Activated naive CD4-positive, alpha-beta T cell treated with anti-CD3 and anti-CD28 coated beads, Interleukin-2, amount 50 U/mL, for 72 hours (primary cell): ENCODE results near the gene PDE4D. TPM values are rescaled to one million over a fixed set of nuclear protein-coding genes. Genes with fewer than 3 reads are reported as not detected.

Experiments
- ATAC-seq, 2 donors: fragments of 150-1000 bp; cut with Tn5 transposase; 2 replicates each; pipeline ENCODE4 v1.10.0; 2021; ENCODE audit warnings: mild to moderate bottlenecking in 2 of 2, moderate library complexity in 2 of 2
- DNase-seq, 2 donors: peaks; one replicate each; pipeline ENCODE4 v3.0.0; 2021 to 2022; ENCODE audit warnings: low spot score in 2 of 2
- H3K27ac Mint-ChIP-seq, 2 donors: one replicate each; pipeline ENCODE4 v1.8.0; 2022; ENCODE audit warnings: mild to moderate bottlenecking in 2 of 2, mixed read lengths in 2 of 2
- H3K36me3 Mint-ChIP-seq, 2 donors: one replicate each; pipeline ENCODE4 v1.8.0; 2022; ENCODE audit warnings: mixed read lengths in 2 of 2
- H3K9me3 Mint-ChIP-seq, 2 donors: one replicate each; pipeline ENCODE4 v1.8.0; 2022; ENCODE audit warnings: mixed read lengths in 2 of 2
- total RNA-seq, 2 donors: library from RNA; stranded (reverse); gene quantifications; one replicate each; pipeline ENCODE4 v1.2.3, GENCODE V29; 2022

The PDE4D gene
- total RNA-seq, 2 donors from 2014 or later: 31.1 to 86.7 TPM

- no peak overlapping the region for H3K27ac Mint-ChIP-seq
- H3K36me3 Mint-ChIP-seq: no peaks in the 10 kb centered on the region
- no peak for ATAC-seq
These were observed 744.3 kb downstream of the PDE4D start for GRCh38 chr5:59149271-59149670.

GRCh38 chr5:59146729-59147128, 746.8 kb downstream of the PDE4D start:
- ATAC-seq: peak in 1 of 2 donors; percentile 41
- no peak overlapping the region for H3K27ac Mint-ChIP-seq
- peaks cover 0 to 4% of the 10 kb centered on the region in 2 donors for H3K9me3 Mint-ChIP-seq
- no peak for DNase-seq
- H3K36me3 Mint-ChIP-seq: no peaks in the 10 kb centered on the region

More at GRCh38 chr5:59149271-59149670, 744.3 kb downstream of the PDE4D start:
- DNase-seq: no peak
- H3K9me3 Mint-ChIP-seq: peaks cover 0 to 6% of the 10 kb centered on the region in 2 donors

- ATAC-seq (peak in 1 of 2 donors; percentile 78), DNase-seq (no peak)
- no peak overlapping the region for H3K27ac Mint-ChIP-seq
- peaks cover 0 to 2% of the 10 kb centered on the region in 2 donors for H3K9me3 Mint-ChIP-seq
- no peaks in the 10 kb centered on the region for H3K36me3 Mint-ChIP-seq
These were observed 749.6 kb downstream of the PDE4D start for GRCh38 chr5:59143926-59144333.

- DNase-seq: no peak
- H3K36me3 Mint-ChIP-seq: no peaks in the 10 kb centered on the region
- H3K27ac Mint-ChIP-seq: peak overlapping the region in 1 of 2 donors; percentile 67
- no peak for ATAC-seq
- peaks cover 0 to 7% of the 10 kb centered on the region in 2 donors for H3K9me3 Mint-ChIP-seq
These were observed 750.6 kb downstream of the PDE4D start for GRCh38 chr5:59142927-59143326.

- DNase-seq (no peak), ATAC-seq (no peak)
- no peaks in the 10 kb centered on the region for H3K36me3 Mint-ChIP-seq
- H3K27ac Mint-ChIP-seq: peak overlapping the region in 1 of 2 donors; percentile 67
- H3K9me3 Mint-ChIP-seq: peaks cover 0 to 7% of the 10 kb centered on the region in 2 donors
These were observed 751.4 kb downstream of the PDE4D start for GRCh38 chr5:59142138-59142537.

GRCh38 chr5:59140133-59140532, 753.4 kb downstream of the PDE4D start:
- H3K27ac Mint-ChIP-seq: no peak overlapping the region
- H3K36me3 Mint-ChIP-seq: no peaks in the 10 kb centered on the region
- ATAC-seq (peak in 1 of 2 donors; percentile 9), DNase-seq (no peak)
- H3K9me3 Mint-ChIP-seq: peaks cover 0 to 7% of the 10 kb centered on the region in 2 donors

- Mint-ChIP-seq H3K36me3 (no peaks in the 10 kb centered on the region), H3K9me3 (peaks cover 0 to 7% of the 10 kb centered on the region in 2 donors), H3K27ac (no peak overlapping the region)
- ATAC-seq (peak in 1 of 2 donors; percentile 30), DNase-seq (no peak)
These were observed 753.8 kb downstream of the PDE4D start for GRCh38 chr5:59139695-59140094.

DNA sequence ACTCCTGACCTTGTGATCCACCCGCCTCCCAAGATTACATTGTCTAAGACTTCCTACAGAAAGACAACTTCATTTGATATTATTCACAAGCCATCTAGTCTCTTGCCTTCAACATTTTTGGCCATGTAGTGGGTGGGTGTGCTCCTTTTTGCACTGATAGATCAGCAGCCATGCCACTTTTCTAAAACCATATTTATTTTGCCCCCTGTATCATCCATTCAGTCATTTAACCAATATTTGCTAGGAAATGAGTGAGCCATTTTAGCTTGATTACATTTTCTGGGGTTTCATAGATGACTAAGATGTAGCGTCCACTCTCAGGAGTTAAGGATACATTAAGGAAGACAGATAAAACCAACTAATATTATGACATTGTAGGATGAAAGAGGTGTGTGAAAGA, 755.0 kb downstream of the PDE4D start:
- Mint-ChIP-seq H3K27ac (no peak overlapping the region), H3K9me3 (peaks cover 3 to 13% of the 10 kb centered on the region in 2 donors), H3K36me3 (peaks cover 0 to 5% of the 10 kb centered on the region in 2 donors)
- no peak for ATAC-seq
- DNase-seq: no peak

DNA sequence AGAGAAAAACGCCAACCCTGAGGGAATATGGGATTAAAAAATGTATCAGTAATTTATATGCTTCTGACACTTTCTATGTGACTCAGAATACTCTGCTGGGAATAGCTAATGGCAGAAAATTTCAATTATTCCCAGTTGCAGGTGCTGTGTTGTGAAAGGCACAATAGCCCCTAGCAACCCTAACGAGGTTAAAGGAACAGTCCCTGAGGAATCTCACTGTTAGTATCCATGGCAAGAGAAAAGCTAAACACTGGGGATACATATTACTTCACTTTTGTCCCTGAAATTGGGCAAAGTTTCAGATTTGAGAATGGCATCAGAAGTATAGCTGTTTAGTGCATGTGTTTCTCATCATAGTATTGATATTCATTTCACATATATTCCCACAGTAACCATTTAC, 755.7 kb downstream of the PDE4D start:
- DNase-seq (no peak), ATAC-seq (no peak)
- Mint-ChIP-seq H3K27ac (no peak overlapping the region), H3K9me3 (peaks cover 3 to 13% of the 10 kb centered on the region in 2 donors), H3K36me3 (peaks cover 0 to 9% of the 10 kb centered on the region in 2 donors)

DNA sequence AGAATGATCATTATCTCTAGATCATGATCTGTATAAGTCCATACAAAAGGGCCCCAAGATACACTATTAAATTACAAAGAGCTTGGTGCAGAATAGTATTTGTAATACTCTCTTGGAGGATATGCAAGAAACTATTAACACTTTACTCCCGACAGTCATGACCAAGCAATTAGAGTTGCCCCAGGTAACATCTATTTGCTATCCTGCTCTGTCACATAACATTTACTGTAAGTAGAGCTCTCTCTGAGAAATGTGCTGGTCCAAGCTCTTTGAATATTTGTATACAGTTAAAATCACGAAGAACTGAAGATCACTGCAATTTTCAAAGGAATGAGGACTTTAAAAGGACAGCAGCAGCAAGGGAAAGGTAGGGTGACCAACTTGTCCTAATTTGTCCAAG, 757.0 kb downstream of the PDE4D start:
- DNase-seq (no peak), ATAC-seq (no peak)
- Mint-ChIP-seq H3K9me3 (peaks cover 3 to 13% of the 10 kb centered on the region in 2 donors), H3K36me3 (peaks cover 0 to 9% of the 10 kb centered on the region in 2 donors), H3K27ac (no peak overlapping the region)

DNA sequence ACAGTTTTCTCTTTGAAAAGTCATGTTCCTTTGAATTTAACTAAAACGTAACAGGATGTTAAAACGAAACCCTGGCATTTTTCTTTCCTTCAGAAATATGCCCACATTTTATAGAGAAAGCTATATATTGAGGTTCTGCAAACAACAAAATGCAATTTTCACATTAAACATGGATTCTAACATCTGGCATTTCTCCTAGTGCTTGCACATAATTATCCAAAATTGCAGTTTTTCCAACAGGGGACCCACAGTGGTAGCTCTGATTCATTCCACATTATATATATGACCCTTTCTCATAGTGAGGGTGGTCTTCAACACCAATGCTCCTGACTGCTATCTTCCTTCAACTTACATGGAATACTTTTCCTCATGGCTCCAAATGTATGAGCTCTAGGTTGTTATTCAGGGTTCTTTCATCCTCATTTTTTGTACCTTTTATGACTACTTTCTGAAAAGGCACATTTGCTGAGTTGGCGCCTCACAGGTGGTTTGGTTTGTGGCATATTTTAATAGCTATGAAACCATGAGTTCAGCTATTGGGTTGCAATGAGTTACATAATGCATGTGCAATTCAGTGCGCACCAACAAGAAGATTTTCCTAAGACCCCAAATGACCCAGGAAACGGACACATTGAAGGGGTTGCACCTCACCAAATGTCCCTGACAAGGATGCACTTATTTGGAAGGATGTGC, 758.9 kb downstream of the PDE4D start:
- DNase-seq (no peak), ATAC-seq (no peak)
- H3K27ac Mint-ChIP-seq: no peak overlapping the region
- peaks cover 3 to 13% of the 10 kb centered on the region in 2 donors for H3K9me3 Mint-ChIP-seq
- peaks cover 0 to 9% of the 10 kb centered on the region in 2 donors for H3K36me3 Mint-ChIP-seq

DNA sequence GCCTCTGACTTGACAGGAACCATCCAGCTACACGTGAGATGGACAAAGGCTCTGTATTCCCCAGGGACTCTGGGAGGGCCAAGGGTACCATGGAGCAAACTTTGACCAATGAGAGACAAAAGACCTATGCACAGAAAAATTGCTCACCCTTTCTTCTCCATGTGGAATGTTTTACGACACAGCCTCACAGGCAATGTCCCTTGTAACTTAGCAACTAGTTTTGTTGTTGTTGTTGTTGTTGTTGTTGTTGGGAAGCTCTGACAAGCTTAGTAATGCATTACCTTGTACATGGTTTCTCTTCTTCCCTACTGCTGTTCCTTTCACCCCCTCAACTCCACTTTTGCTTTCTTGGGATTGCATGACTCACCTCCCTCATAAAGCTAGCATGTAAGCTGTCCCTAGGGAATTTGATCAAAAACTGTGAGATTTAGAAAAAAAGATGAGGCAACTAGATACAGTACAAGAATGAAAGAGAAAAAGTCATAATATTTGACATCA, 759.7 kb downstream of the PDE4D start:
- ATAC-seq (no peak), DNase-seq (no peak)
- Mint-ChIP-seq H3K36me3 (peaks cover 0 to 9% of the 10 kb centered on the region in 2 donors), H3K27ac (no peak overlapping the region), H3K9me3 (peaks cover 3 to 10% of the 10 kb centered on the region in 2 donors)

- Mint-ChIP-seq H3K27ac (no peak overlapping the region), H3K36me3 (peaks cover 0 to 9% of the 10 kb centered on the region in 2 donors), H3K9me3 (peaks cover 3 to 6% of the 10 kb centered on the region in 2 donors)
- DNase-seq: no peak
- ATAC-seq: no peak
These were observed 761.4 kb downstream of the PDE4D start for GRCh38 chr5:59132131-59132530.

DNA sequence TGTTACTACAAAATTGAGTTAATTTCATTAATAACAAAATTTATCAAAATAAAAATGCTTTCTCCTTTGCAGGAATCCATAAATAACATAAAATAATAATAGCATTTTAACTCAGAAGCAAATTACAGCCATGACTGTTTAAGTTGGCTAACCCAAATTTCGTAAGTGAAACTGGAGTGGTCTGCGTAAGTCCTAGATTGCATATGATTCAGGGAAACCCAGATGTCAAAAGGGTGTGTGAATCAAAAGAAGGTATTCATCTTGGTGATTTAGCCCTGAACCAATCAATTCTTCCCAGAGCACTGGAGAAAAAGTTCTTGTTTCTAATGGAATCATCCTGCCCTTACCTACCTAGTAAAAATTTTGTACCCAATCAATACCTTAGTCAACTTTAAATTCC, 763.1 kb downstream of the PDE4D start:
- H3K9me3 Mint-ChIP-seq: peaks cover 3 to 6% of the 10 kb centered on the region in 2 donors
- H3K27ac Mint-ChIP-seq: no peak overlapping the region
- DNase-seq (no peak), ATAC-seq (peak in 1 of 2 donors; percentile 11)
- peaks cover 0 to 9% of the 10 kb centered on the region in 2 donors for H3K36me3 Mint-ChIP-seq

DNA sequence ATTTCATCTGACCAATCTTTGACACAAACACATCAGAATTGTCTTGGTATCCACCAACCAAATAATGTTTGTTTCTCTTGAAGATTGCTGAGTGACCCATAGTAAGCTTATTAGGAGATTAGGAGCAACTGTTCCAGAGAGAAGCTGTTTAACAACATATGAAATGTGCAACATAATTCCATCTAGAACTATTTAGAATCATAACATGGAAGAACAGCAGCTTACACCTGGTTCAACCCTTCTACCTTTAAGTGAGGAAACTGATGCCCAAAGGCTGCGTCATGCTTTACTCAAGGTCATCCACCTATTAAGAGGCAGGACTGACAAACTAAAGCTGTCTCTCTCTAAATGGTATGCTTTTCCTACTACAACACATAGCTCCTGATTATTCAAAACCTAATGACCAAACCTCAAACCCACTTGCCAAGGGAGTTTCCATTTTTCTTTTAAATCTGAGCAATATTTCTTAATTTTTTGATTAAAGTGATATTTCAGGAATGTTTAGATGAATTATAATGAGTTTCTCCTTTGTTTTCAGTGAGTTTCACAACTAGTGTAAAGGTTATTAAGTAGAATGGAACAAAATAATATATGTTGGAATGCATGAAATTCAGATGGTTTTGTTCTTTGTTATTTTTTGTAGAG, 764.8 kb downstream of the PDE4D start:
- Mint-ChIP-seq H3K9me3 (peaks cover under 1 to 2% of the 10 kb centered on the region in 2 donors), H3K36me3 (peaks cover 0 to 7% of the 10 kb centered on the region in 2 donors), H3K27ac (no peak overlapping the region)
- DNase-seq: no peak
- no peak for ATAC-seq

- H3K9me3 Mint-ChIP-seq: no peaks in the 10 kb centered on the region
- H3K27ac Mint-ChIP-seq: no peak overlapping the region
- ATAC-seq: peak; percentile 17 to 26
- no peaks in the 10 kb centered on the region for H3K36me3 Mint-ChIP-seq
- no peak for DNase-seq
These were observed 766.6 kb downstream of the PDE4D start for GRCh38 chr5:59126708-59127573.
